Measurements from ENCODE around the gene MOB3A.

DNA sequence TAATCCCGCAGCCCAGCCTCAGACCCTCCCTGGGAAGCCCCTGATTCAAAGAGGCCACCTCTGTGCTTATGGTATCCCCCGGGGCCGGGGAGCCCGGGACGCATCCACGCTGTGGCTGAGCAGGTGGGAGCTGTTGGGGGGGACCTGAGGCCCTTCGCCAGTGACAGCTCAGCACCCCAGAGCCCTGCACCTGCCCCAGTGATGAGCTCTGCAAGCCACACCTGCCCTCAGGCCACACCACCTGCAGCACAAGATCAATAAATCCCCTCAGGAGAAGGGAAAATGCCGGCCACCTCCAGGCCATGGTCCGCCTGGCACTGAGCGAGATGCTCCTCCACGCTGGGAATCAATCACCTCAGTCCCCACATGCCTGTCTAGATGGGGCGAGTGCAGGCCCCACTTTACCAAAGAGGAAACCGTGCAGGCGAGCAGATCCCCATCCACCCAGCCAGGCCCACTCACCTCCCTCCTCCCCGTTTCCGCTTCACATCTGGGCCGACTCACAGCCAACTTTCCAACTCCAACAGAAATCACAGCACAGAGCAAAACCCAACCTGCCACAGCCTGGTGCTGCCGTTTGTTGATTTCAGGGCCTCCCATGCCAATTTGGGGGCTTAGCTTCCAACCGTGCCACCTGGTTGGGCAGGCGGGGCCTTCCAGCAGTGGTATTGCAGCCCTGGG lies 12.8 kb downstream of the MOB3A start:
- TF ChIP-seq EZH2phosphoT487 (IDR thresholded peaks at IDR 0.05; ENCODE audit: low read depth, severe bottlenecking, unreplicated experiment) (no peak), EZH2 (IDR thresholded peaks at IDR 0.05; ENCODE audit: borderline replicate concordance) (no peak), CTCF (IDR thresholded peaks at IDR 0.05; ENCODE audit: poor library complexity) (no peak)
